HG02970 (cell line): Measurements from ENCODE around the gene CCDC126.
"Not testable (repeated sequence)": the region's sequence is repeated elsewhere in the genome, so short reads cannot be mapped to it uniquely, and the experiment has no call there.

Source experiments
- ATAC-seq: cut with Tn5 transposase; IDR thresholded peaks from one replicate; pipeline ENCODE4 v1.9.1; 2021; ENCODE audit warnings: mild to moderate bottlenecking, moderate library complexity, moderate number of reproducible peaks; ENCODE audit not compliant: unreplicated experiment, low FRiP score

The CCDC126 gene

GRCh38 chr7:23619141-23619540 is 22.0 kb downstream of the CCDC126 start:
- no peak for ATAC-seq

- ATAC-seq, result no peak
These were observed 25.3 kb downstream of the CCDC126 start for GRCh38 chr7:23622506-23622925.

GRCh38 chr7:23628370-23628769 is 31.2 kb downstream of the CCDC126 start:
- no peak for ATAC-seq

- ATAC-seq, result no peak
These were observed 36.2 kb downstream of the CCDC126 start for GRCh38 chr7:23633417-23633816.

GRCh38 chr7:23645822-23646221 is 48.6 kb downstream of the CCDC126 start:
- ATAC-seq, result no peak

- no peak for ATAC-seq
These were observed 56.8 kb downstream of the CCDC126 start for GRCh38 chr7:23653942-23654341.

- no peak for ATAC-seq
These were observed 57.3 kb downstream of the CCDC126 start for GRCh38 chr7:23654508-23654907.

- ATAC-seq, result no peak
These were observed 58.3 kb downstream of the CCDC126 start for GRCh38 chr7:23655433-23655832.

- no peak for ATAC-seq
These were observed 61.7 kb downstream of the CCDC126 start for GRCh38 chr7:23658831-23659427.

GRCh38 chr7:23661385-23661784 is 64.2 kb downstream of the CCDC126 start:
- no peak for ATAC-seq

- no peak for ATAC-seq
These were observed 65.2 kb downstream of the CCDC126 start for GRCh38 chr7:23662124-23662983.

- ATAC-seq, result no peak
These were observed 65.8 kb downstream of the CCDC126 start for GRCh38 chr7:23662984-23663313.

- ATAC-seq, result no peak
These were observed 66.9 kb downstream of the CCDC126 start for GRCh38 chr7:23664122-23664521.

- ATAC-seq, result no peak
These were observed 74.9 kb downstream of the CCDC126 start for GRCh38 chr7:23672033-23672432.

GRCh38 chr7:23679898-23680413 is 82.8 kb downstream of the CCDC126 start, which contains the start of gene FAM221A:
Gene FAM221A, plus strand, starts transcription at chr7:23680199. Its CDS starts 20 bp downstream, at chr7:23680219.
- ATAC-seq, result peak; percentile 98

- ATAC-seq, result no peak
These were observed 83.5 kb downstream of the CCDC126 start for GRCh38 chr7:23680414-23681405.

- not testable (repeated sequence) for ATAC-seq
These were observed 86.9 kb downstream of the CCDC126 start for GRCh38 chr7:23684041-23684440.

- no peak for ATAC-seq
These were observed 88.5 kb downstream of the CCDC126 start for GRCh38 chr7:23685731-23686130.

GRCh38 chr7:23687011-23687410 is 89.8 kb downstream of the CCDC126 start:
- ATAC-seq, result no peak

- no peak for ATAC-seq
These were observed 92.0 kb downstream of the CCDC126 start for GRCh38 chr7:23689165-23689564.
